B cell (primary cell): ENCODE results near the gene CCDC28A. TPM values are rescaled to one million over a fixed set of nuclear protein-coding genes. Genes with fewer than 3 reads are reported as not detected.

ENCODE experiments used
- ATAC-seq: fragments of 200-7000 bp; cut with Tn5 transposase; one replicate; pipeline ENCODE4 v1.10.0; 2021; ENCODE audit warnings: low read depth, mild to moderate bottlenecking, moderate number of reproducible peaks, moderate library complexity
- CTCF ChIA-PET: fragments of 350-600 bp; sonication (Branson Sonifier 250); formaldehyde crosslinking; loops from one replicate; lab custom pipeline; 2021; ENCODE audit warnings: antibody characterized with exemption, inconsistent platforms; lab: Charles Lee
- POLR2A ChIA-PET: fragments of 350-600 bp; sonication (Branson Sonifier 250); formaldehyde crosslinking; loops from one replicate; lab custom pipeline; 2021; ENCODE audit warnings: antibody characterized with exemption; lab: Charles Lee
- DNase-seq: peaks from one replicate; pipeline ENCODE4 v3.0.0; 2013
- H2AFZ ChIP-seq: 2 replicates; pipeline ENCODE4 v1.6.1; 2012; ENCODE audit warnings: mild to moderate bottlenecking, low read depth, low read length; ENCODE audit not compliant: insufficient read depth, poor library complexity, severe bottlenecking
- H3K27ac ChIP-seq, 2 donors: 1 replicate in 1 of 2; 2 replicates in 1 of 2; pipeline ENCODE4 v1.5.1; 2012 to 2013; ENCODE audit warnings: low read length in 2 of 2, mild to moderate bottlenecking in 2 of 2, moderate library complexity in 1 of 2
- H3K27me3 ChIP-seq, 4 experiments: fragments of 200-600 bp in 1 of 4; sonication (generic) in 1 of 4; replicated peaks in 1 of 4; 1 replicate in 2 of 4; 2 replicates in 2 of 4; pipeline versions ENCODE4 v1.6.1 to v1.7.0; 2013 to 2016; ENCODE audit warnings: low read length in 3 of 4, mild to moderate bottlenecking in 2 of 4, mixed read lengths in 1 of 4, moderate library complexity in 1 of 4; ENCODE audit not compliant: insufficient read depth in 4 of 4, control insufficient read depth in 3 of 4; ENCODE audit errors: control extremely low read depth in 1 of 4
- H3K36me3 ChIP-seq, 2 experiments: replicated peaks in 1 of 2; 1 replicate in 1 of 2; 2 replicates in 1 of 2; pipeline versions ENCODE4 v1.6.1 to v1.7.1; 2013; ENCODE audit warnings: low read length in 1 of 2; ENCODE audit not compliant: insufficient read depth in 2 of 2, control insufficient read depth in 1 of 2; ENCODE audit errors: control extremely low read depth in 1 of 2, extremely low read depth in 1 of 2
- H3K4me1 ChIP-seq, 2 donors: fragments of 200-600 bp in 1 of 2; sonication (generic) in 1 of 2; 1 replicate in 1 of 2; 2 replicates in 1 of 2; pipeline versions ENCODE4 v1.5.1 to v1.6.1; 2013 to 2017; ENCODE audit warnings: low read length in 2 of 2; ENCODE audit not compliant: control insufficient read depth in 2 of 2, insufficient read depth in 2 of 2
- H3K4me2 ChIP-seq: replicated peaks from 2 replicates; pipeline ENCODE3; 2012; ENCODE audit warnings: mild to moderate bottlenecking, low read depth, low read length; ENCODE audit not compliant: poor library complexity, severe bottlenecking
- H3K4me3 ChIP-seq, 5 experiments: fragments of 200-600 bp in 1 of 5; sonication (generic) in 1 of 5; 1 replicate in 3 of 5; 2 replicates in 2 of 5; pipeline versions ENCODE4 v1.5.1 to v1.7.0; 2011 to 2016; ENCODE audit warnings: low read length in 4 of 5, mild to moderate bottlenecking in 4 of 5, low read depth in 2 of 5, control low read depth in 1 of 5, moderate library complexity in 1 of 5; ENCODE audit not compliant: insufficient read depth in 1 of 5; ENCODE audit errors: control extremely low read depth in 1 of 5, extremely low read depth in 1 of 5
- H3K79me2 ChIP-seq: fragments of 200-600 bp; sonication (generic); one replicate; pipeline ENCODE4 v1.6.0; 2016; ENCODE audit warnings: low read length; ENCODE audit not compliant: control insufficient read depth, insufficient read depth
- H3K9ac ChIP-seq: fragments of 200-600 bp; sonication (generic); 2 replicates; pipeline ENCODE4 v1.6.1; 2017; ENCODE audit warnings: mild to moderate bottlenecking, low read length, moderate library complexity
- H3K9me3 ChIP-seq, 3 donors: one replicate each; pipeline versions ENCODE4 v1.6.1 to v1.7.1; 2013; ENCODE audit warnings: low read length in 2 of 3; ENCODE audit not compliant: control insufficient read depth in 2 of 3, insufficient read depth in 1 of 3; ENCODE audit errors: control extremely low read depth in 1 of 3
- H4K20me1 ChIP-seq: 2 replicates; pipeline ENCODE4 v1.6.0; 2012; ENCODE audit warnings: mild to moderate bottlenecking, low read length; ENCODE audit not compliant: insufficient read depth, control insufficient read depth, poor library complexity, severe bottlenecking
- H3K27ac Mint-ChIP-seq: one replicate; pipeline ENCODE4 v1.8.0; 2021; ENCODE audit warnings: mixed read lengths
- H3K27me3 Mint-ChIP-seq: one replicate; pipeline ENCODE4 v1.8.0; 2021; ENCODE audit warnings: mixed read lengths
- H3K4me1 Mint-ChIP-seq: one replicate; pipeline ENCODE4 v1.8.0; 2021; ENCODE audit warnings: mixed read lengths
- H3K4me3 Mint-ChIP-seq: one replicate; pipeline ENCODE4 v1.8.0; 2021; ENCODE audit warnings: mixed read lengths
- H3K9me3 Mint-ChIP-seq: one replicate; pipeline ENCODE4 v1.8.0; 2022; ENCODE audit warnings: mixed read lengths; ENCODE audit not compliant: insufficient read depth
- EZH2 ChIP-seq: IDR thresholded peaks from 2 replicates; pipeline ENCODE4 v1.6.1; 2012; ENCODE audit warnings: borderline replicate concordance, low read depth, mild to moderate bottlenecking, moderate library complexity, low read length; ENCODE audit not compliant: insufficient read depth, poor library complexity, severe bottlenecking
- WGBS: methylation state at CpG from one replicate; pipeline ENCODE4 v1.1.5; 2013; ENCODE audit warnings: missing lambda C conversion rate; ENCODE audit not compliant: insufficient coverage; 5-methylcytosine and 5-hydroxymethylcytosine counted together
- intact Hi-C: fragments of 100-400 bp; cut with micrococcal nuclease; formaldehyde crosslinking; loops from one replicate; pipeline ENCODE4 v1.10.0; 2022
- polyA plus RNA-seq: library from polyadenylated mRNA; depleted of rRNA; stranded (reverse); fragments of >200 nt; gene quantifications from 2 replicates; pipeline ENCODE4 v1.2.3, GENCODE V29; 2012
- total RNA-seq, 2 donors: library from RNA; stranded (reverse); fragments of 120-200 nt in 1 of 2; gene quantifications; 1 replicate in 1 of 2; 2 replicates in 1 of 2; pipeline versions ENCODE4 v1.2.3 to v1.2.4, GENCODE V29; 2013 to 2022
- TF ChIP-seq, protein P1 (sequence below): fragments of 200-600 bp; IDR thresholded peaks from one replicate; pipeline ENCODE4 v1.8.0; 2022; ENCODE audit warnings: antibody characterized with exemption, mild to moderate bottlenecking

The CCDC28A gene
- total and polyA plus RNA-seq, 2 donors (not counting 1 experiment from before 2014, with no cell fraction given): 14.4 to 26.9 TPM

DNA sequence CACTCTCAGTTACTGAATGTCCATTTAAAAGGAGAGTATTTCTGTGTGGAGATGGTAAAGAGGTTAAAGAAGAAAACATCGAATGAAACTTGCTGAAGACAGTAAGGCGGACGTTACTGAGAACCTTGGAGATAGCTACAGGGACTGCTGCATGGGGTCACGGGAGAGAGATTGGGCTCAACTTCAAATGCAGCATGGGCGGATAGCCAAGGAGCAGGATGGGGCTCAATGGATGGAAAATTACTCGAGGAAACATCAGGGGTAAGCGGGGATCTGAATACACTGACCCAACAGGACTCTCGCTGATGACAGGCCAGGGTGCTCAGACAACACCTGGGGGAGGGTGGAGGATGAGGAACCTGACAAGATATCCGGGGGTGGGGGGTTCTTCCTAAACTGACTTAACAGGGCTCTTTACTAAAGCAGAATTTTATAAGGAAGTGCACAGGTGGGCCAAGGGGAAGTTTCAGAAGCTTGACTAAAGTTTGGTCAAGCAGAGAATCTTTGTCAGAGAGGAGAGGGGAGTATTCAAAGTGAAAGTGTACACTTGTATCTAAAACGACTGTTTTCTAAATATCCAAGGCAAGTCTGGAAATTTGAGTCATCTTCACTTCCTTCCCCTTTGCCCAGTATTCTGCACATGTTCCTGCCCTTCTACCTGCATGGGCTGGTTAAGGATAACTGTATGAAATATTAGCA is 45.1 kb downstream of the CCDC28A start:
- Mint-ChIP-seq H3K27ac (peak overlapping the region; percentile 68), H3K9me3 (no peaks in the 10 kb centered on the region), H3K27me3 (no peaks in the 10 kb centered on the region), H3K4me1 (peaks cover 30% of the 10 kb centered on the region), H3K4me3 (peak overlapping the region; percentile 30)
- H3K27me3 ChIP-seq: no peaks in the 10 kb centered on the region
- H3K27ac ChIP-seq: peak overlapping the region; percentile 11 to 50
- peak; percentile 61 for DNase-seq
- CTCF ChIA-PET: interaction anchor here (0.6 to 5.9 kb wide), 10 partner anchors 16 to 602 kb away, joined by 3 to 58 read pairs (median 4); partner anchors contain the start of gene REPS1
- intact Hi-C loops: loop anchor here (10.0 kb wide), 2 partner anchors 216 to 436 kb away; no protein-coding TSS in a partner anchor
- H3K79me2 ChIP-seq: no peaks in the 10 kb centered on the region
- H3K9me3 ChIP-seq: no peaks in the 10 kb centered on the region
- 76% methylated on average over 7 of the region's 10 CpGs for WGBS
- no peak overlapping the region for H3K9ac ChIP-seq
- H3K4me1 ChIP-seq: peaks cover 11 to 20% of the 10 kb centered on the region in 2 donors
- peak; percentile 62 for ATAC-seq
- no peaks in the 10 kb centered on the region for H3K36me3 ChIP-seq
- peak overlapping the region; percentile 47 for H2AFZ ChIP-seq
- no peak overlapping the region for H3K4me3 ChIP-seq
- POLR2A ChIA-PET: interaction anchor here (0.5 kb wide), 1 partner anchor 505 kb away, joined by 7 read pairs; no protein-coding TSS in a partner anchor
- no peaks in the 10 kb centered on the region for H4K20me1 ChIP-seq
- H3K4me2 ChIP-seq: peak overlapping the region; percentile 36
- TF ChIP-seq EZH2: no peak
- TF ChIP-seq, protein P1, sequence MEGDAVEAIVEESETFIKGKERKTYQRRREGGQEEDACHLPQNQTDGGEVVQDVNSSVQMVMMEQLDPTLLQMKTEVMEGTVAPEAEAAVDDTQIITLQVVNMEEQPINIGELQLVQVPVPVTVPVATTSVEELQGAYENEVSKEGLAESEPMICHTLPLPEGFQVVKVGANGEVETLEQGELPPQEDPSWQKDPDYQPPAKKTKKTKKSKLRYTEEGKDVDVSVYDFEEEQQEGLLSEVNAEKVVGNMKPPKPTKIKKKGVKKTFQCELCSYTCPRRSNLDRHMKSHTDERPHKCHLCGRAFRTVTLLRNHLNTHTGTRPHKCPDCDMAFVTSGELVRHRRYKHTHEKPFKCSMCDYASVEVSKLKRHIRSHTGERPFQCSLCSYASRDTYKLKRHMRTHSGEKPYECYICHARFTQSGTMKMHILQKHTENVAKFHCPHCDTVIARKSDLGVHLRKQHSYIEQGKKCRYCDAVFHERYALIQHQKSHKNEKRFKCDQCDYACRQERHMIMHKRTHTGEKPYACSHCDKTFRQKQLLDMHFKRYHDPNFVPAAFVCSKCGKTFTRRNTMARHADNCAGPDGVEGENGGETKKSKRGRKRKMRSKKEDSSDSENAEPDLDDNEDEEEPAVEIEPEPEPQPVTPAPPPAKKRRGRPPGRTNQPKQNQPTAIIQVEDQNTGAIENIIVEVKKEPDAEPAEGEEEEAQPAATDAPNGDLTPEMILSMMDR: no peak

DNA sequence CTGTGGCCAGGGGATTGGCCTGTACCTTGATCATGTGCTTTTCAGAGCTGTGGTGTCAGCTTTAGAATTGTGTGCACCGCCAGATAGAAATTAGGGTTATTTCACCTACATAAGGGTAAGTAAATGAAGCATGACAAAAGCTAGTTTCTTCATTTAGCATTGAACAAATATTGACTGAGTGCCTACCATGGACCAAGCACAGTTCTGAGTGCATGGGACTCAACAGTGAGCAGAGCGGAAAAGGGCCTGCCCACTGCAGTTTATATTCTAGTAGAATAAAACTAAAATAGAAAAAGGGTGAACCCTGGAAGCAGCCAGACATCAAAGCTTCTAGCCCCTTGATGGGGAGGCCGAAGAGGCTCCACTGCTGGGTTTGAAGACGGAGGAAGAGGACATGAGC is 48.0 kb downstream of the CCDC28A start:
- H3K27ac Mint-ChIP-seq: peak overlapping the region; percentile 6
- CTCF ChIA-PET: interaction anchor here (1.7 kb wide), 1 partner anchor 543 kb away, joined by 6 read pairs; no protein-coding TSS in a partner anchor
- 86% methylated on average over 4 of the region's 4 CpGs for WGBS

More for the DNA sequence above, 48.0 kb downstream of the CCDC28A start:
- no peak for ATAC-seq
- H3K9ac ChIP-seq: no peak overlapping the region
- H3K36me3 ChIP-seq: no peaks in the 10 kb centered on the region
- H3K79me2 ChIP-seq: no peaks in the 10 kb centered on the region
- Mint-ChIP-seq H3K4me3 (no peak overlapping the region), H3K4me1 (peaks cover 27% of the 10 kb centered on the region), H3K27me3 (no peaks in the 10 kb centered on the region), H3K9me3 (no peaks in the 10 kb centered on the region)
- no peak for DNase-seq
- H4K20me1 ChIP-seq: no peaks in the 10 kb centered on the region
- POLR2A ChIA-PET: interaction anchor here (0.6 kb wide), 1 partner anchor 46 kb away, joined by 3 read pairs; no protein-coding TSS in a partner anchor
- no peak overlapping the region for H3K4me2 ChIP-seq
- peaks cover 11 to 20% of the 10 kb centered on the region in 2 donors for H3K4me1 ChIP-seq
- H2AFZ ChIP-seq: no peak overlapping the region
- intact Hi-C loops: no loop called here
- no peak overlapping the region for H3K27ac ChIP-seq
- no peaks in the 10 kb centered on the region for H3K27me3 ChIP-seq
- H3K9me3 ChIP-seq: no peaks in the 10 kb centered on the region
- TF ChIP-seq, protein P1: no peak
- TF ChIP-seq EZH2: no peak
- H3K4me3 ChIP-seq: no peak overlapping the region
